IMR-90 (cell line): ENCODE data around the gene RBMS3. TPM values are rescaled to one million over a fixed set of nuclear protein-coding genes. Genes with fewer than 3 reads are reported as not detected.

Source experiments
- ATAC-seq: fragments of 200-7000 bp; cut with Tn5 transposase; 2 replicates; pipeline ENCODE4 v1.9.1; 2020; ENCODE audit warnings: low read depth, mild to moderate bottlenecking, moderate library complexity
- BruUV-seq: library from RNA; stranded (reverse); fragments of 400-500 nt; replicated peaks from 2 replicates; lab custom pipeline; 2021; lab: Mats Ljungman, UMichigan
- CTCF ChIA-PET: fragments of 300-600 bp; formaldehyde crosslinking; extraction: SDS; loops from one replicate; lab custom pipeline; 2021; ENCODE audit warnings: antibody characterized with exemption; lab: Yijun Ruan, JAX
- POLR2A ChIA-PET: fragments of 300-600 bp; sonication (Branson Sonifier 250); formaldehyde crosslinking; loops from one replicate; lab custom pipeline; 2022; ENCODE audit warnings: antibody characterized with exemption; ENCODE audit not compliant: unreplicated experiment; lab: Charles Lee
- DNase-seq: peaks from one replicate; pipeline ENCODE4 v3.0.0; 2013
- H2AFZ ChIP-seq: replicated peaks from 2 replicates; pipeline ENCODE3; 2013; ENCODE audit warnings: low read length, mild to moderate bottlenecking; ENCODE audit not compliant: poor library complexity
- H2AK5ac ChIP-seq: 2 replicates; pipeline ENCODE4 v1.6.1; 2013; ENCODE audit warnings: low read depth, low read length, inconsistent platforms
- H2AK9ac ChIP-seq: replicated peaks from 2 replicates; pipeline ENCODE3; 2013; ENCODE audit warnings: mild to moderate bottlenecking, low read depth, low read length, moderate library complexity; ENCODE audit not compliant: poor library complexity
- H2BK120ac ChIP-seq: 2 replicates; pipeline ENCODE4 v1.6.1; 2013; ENCODE audit warnings: low read depth, low read length, inconsistent platforms
- H2BK15ac ChIP-seq: 3 replicates; pipeline ENCODE4 v1.6.1; 2013; ENCODE audit warnings: low read depth, low read length, inconsistent platforms
- H2BK20ac ChIP-seq: 2 replicates; pipeline ENCODE4 v1.6.1; 2013; ENCODE audit warnings: low read depth, mild to moderate bottlenecking, inconsistent platforms, low read length, moderate library complexity
- H2BK5ac ChIP-seq: 2 replicates; pipeline ENCODE4 v1.6.1; 2013; ENCODE audit warnings: mild to moderate bottlenecking, low read depth, low read length, inconsistent platforms; ENCODE audit not compliant: poor library complexity, severe bottlenecking
- H3K14ac ChIP-seq: replicated peaks from 2 replicates; pipeline ENCODE4 v1.6.1; 2013; ENCODE audit warnings: low read depth, low read length, inconsistent platforms
- H3K18ac ChIP-seq: 2 replicates; pipeline ENCODE4 v1.6.1; 2013; ENCODE audit warnings: low read depth, low read length, control low read depth
- H3K23ac ChIP-seq: 2 replicates; pipeline ENCODE4 v1.6.1; 2013; ENCODE audit warnings: low read depth, low read length, inconsistent platforms
- H3K27ac ChIP-seq: 2 replicates; pipeline ENCODE4 v1.5.1; 2013; ENCODE audit warnings: mild to moderate bottlenecking, control low read depth, low read length; ENCODE audit not compliant: insufficient read depth
- H3K27me3 ChIP-seq: 2 replicates; pipeline ENCODE4 v1.6.1; 2013; ENCODE audit warnings: low read length; ENCODE audit not compliant: control insufficient read depth, insufficient read depth
- H3K36me3 ChIP-seq: 2 replicates; pipeline ENCODE4 v1.6.1; 2013; ENCODE audit warnings: low read length, mixed read lengths; ENCODE audit not compliant: control insufficient read depth, insufficient read depth
- H3K4ac ChIP-seq: 2 replicates; pipeline ENCODE4 v1.6.1; 2013; ENCODE audit warnings: low read depth, low read length, inconsistent platforms
- H3K4me1 ChIP-seq: 2 replicates; pipeline ENCODE4 v1.6.1; 2013; ENCODE audit warnings: low read length, mixed read lengths; ENCODE audit not compliant: control insufficient read depth, insufficient read depth
- H3K4me2 ChIP-seq: 2 replicates; pipeline ENCODE4 v1.6.1; 2013; ENCODE audit warnings: low read depth, mild to moderate bottlenecking, control low read depth, low read length, moderate library complexity
- H3K4me3 ChIP-seq: 2 replicates; pipeline ENCODE4 v1.5.1; 2013; ENCODE audit warnings: low read depth, mild to moderate bottlenecking, control low read depth, low read length, moderate library complexity; ENCODE audit not compliant: insufficient read depth
- H3K56ac ChIP-seq: 2 replicates; pipeline ENCODE4 v1.6.1; 2013; ENCODE audit warnings: low read length, inconsistent platforms; ENCODE audit not compliant: insufficient read depth; ENCODE audit errors: extremely low read depth
- H3K79me1 ChIP-seq, 2 experiments: 2 replicates each; pipeline ENCODE4 v1.6.1; 2013; ENCODE audit warnings: low read length in 2 of 2, inconsistent platforms in 1 of 2, low read depth in 1 of 2
- H3K9ac ChIP-seq: 2 replicates; pipeline ENCODE4 v1.6.1; 2013; ENCODE audit warnings: low read depth, low read length, control low read depth
- H3K9me1 ChIP-seq: 2 replicates; pipeline ENCODE4 v1.6.1; 2013; ENCODE audit warnings: low read length, inconsistent platforms; ENCODE audit not compliant: insufficient read depth
- H3K9me3 ChIP-seq: 2 replicates; pipeline ENCODE4 v1.6.1; 2013; ENCODE audit warnings: low read length; ENCODE audit not compliant: control insufficient read depth, insufficient read depth
- H4K20me1 ChIP-seq: 2 replicates; pipeline ENCODE4 v1.6.1; 2013; ENCODE audit warnings: low read length, inconsistent platforms; ENCODE audit not compliant: insufficient read depth
- H4K5ac ChIP-seq: 2 replicates; pipeline ENCODE4 v1.6.1; 2013; ENCODE audit warnings: mild to moderate bottlenecking, low read depth, low read length, control low read depth
- H4K8ac ChIP-seq, 2 experiments: 2 replicates each; pipeline ENCODE4 v1.6.1; 2013; ENCODE audit warnings: low read depth in 2 of 2, low read length in 2 of 2, control low read depth in 1 of 2, inconsistent platforms in 1 of 2
- H4K91ac ChIP-seq: 2 replicates; pipeline ENCODE4 v1.6.1; 2013; ENCODE audit warnings: low read depth, low read length, inconsistent platforms; ENCODE audit not compliant: insufficient read depth
- BHLHE40 ChIP-seq: fragments of 150-350 bp; IDR thresholded peaks from 2 replicates; pipeline ENCODE4 v1.6.1; 2016; ENCODE audit warnings: mild to moderate bottlenecking, low read depth, low read length
- CHD1 ChIP-seq: IDR thresholded peaks from 2 replicates; pipeline ENCODE4 v1.6.1; 2012; ENCODE audit warnings: low read depth, low read length, improper control_type of control experiment
- CTCF ChIP-seq: conservative IDR thresholded peaks from 2 replicates; pipeline ENCODE4 v1.5.1; 2012; ENCODE audit warnings: mild to moderate bottlenecking, low read depth, low read length, improper control_type of control experiment
- FOS ChIP-seq: fragments of 150-350 bp; IDR thresholded peaks from 2 replicates; pipeline ENCODE4 v1.6.1; 2016; ENCODE audit warnings: low read depth, low read length
- MAFK ChIP-seq: IDR thresholded peaks from 2 replicates; pipeline ENCODE4 v1.6.1; 2012; ENCODE audit warnings: low read depth, low read length, improper control_type of control experiment
- MAZ ChIP-seq: IDR thresholded peaks from 2 replicates; pipeline ENCODE4 v1.6.1; 2012; ENCODE audit warnings: low read depth, mild to moderate bottlenecking, low read length, improper control_type of control experiment, moderate library complexity, borderline replicate concordance
- NFE2L2 ChIP-seq: fragments of 150-350 bp; IDR thresholded peaks from 2 replicates; pipeline ENCODE4 v1.6.1; 2016; ENCODE audit warnings: low read depth, mild to moderate bottlenecking, low read length
- POLR2A ChIP-seq: IDR thresholded peaks from 2 replicates; pipeline ENCODE4 v1.6.1; 2012; ENCODE audit warnings: mild to moderate bottlenecking, low read depth, low read length
- RAD21 ChIP-seq: IDR thresholded peaks from 2 replicates; pipeline ENCODE4 v1.6.1; 2012; ENCODE audit warnings: low read length, improper control_type of control experiment
- RCOR1 ChIP-seq: IDR thresholded peaks from 2 replicates; pipeline ENCODE4 v1.6.1; 2012; ENCODE audit warnings: mild to moderate bottlenecking, low read length, improper control_type of control experiment; ENCODE audit not compliant: insufficient replicate concordance
- RFX5 ChIP-seq: IDR thresholded peaks from 2 replicates; pipeline ENCODE4 v1.8.0; 2012; ENCODE audit warnings: low read depth, mild to moderate bottlenecking, low read length, moderate library complexity
- SMC3 ChIP-seq: fragments of 150-350 bp; IDR thresholded peaks from 2 replicates; pipeline ENCODE4 v1.6.1; 2016; ENCODE audit warnings: low read depth, mild to moderate bottlenecking, antibody characterized with exemption, low read length, moderate library complexity
- USF2 ChIP-seq: fragments of 150-350 bp; IDR thresholded peaks from 2 replicates; pipeline ENCODE4 v1.6.1; 2017; ENCODE audit warnings: mild to moderate bottlenecking, antibody characterized with exemption, low read length, low read depth
- WGBS, 2 experiments: methylation state at CpG; one replicate each; pipeline versions ENCODE4 v1.1.5 to v1.1.7; 2013; ENCODE audit warnings: missing lambda C conversion rate in 2 of 2; ENCODE audit not compliant: insufficient read length in 1 of 2; ENCODE audit errors: extremely low coverage in 2 of 2; 5-methylcytosine and 5-hydroxymethylcytosine counted together
- dilution Hi-C: fragments of 300-500 bp; cut with HindIII; formaldehyde crosslinking; loops from one replicate; pipeline ENCODE4 v1.14.3; 2018; ENCODE audit warnings: low sequenced_read_pairs; ENCODE audit not compliant: unreplicated experiment
- in situ Hi-C: fragments of 300-500 bp; cut with MboI; formaldehyde crosslinking; loops from 3 replicates; pipeline ENCODE4 v1.14.3; 2019; ENCODE audit warnings: low sequenced_read_pairs, inconsistent platforms, mixed read lengths
- intact Hi-C: fragments of 100-400 bp; cut with micrococcal nuclease; formaldehyde crosslinking; loops from 2 replicates; pipeline ENCODE4 v1.10.0; 2022
- polyA plus RNA-seq, 3 experiments: library from polyadenylated mRNA; depleted of rRNA; stranded (reverse); fragments of >200 nt; gene quantifications; 2 replicates each; pipeline ENCODE4 v1.2.3, GENCODE V29; 2012; ENCODE audit warnings: low replicate concordance in 1 of 3
- total RNA-seq: library from RNA; depleted of rRNA; stranded (reverse); fragments of >200 nt; gene quantifications from 2 replicates; pipeline ENCODE4 v1.2.3, GENCODE V29; 2012
- TF ChIP-seq, protein P1 (sequence below): fragments of 150-350 bp; IDR thresholded peaks from 2 replicates; pipeline ENCODE4 v1.6.1; 2016; ENCODE audit warnings: low read depth, mild to moderate bottlenecking, low read length, moderate library complexity, borderline replicate concordance

Gene RBMS3
- total and polyA plus RNA-seq, 2 of the 4 experiments (the other 2 are of a cell fraction): 15.2 to 127 TPM

GRCh38 chr3:29427266-29428103, 146.6 kb downstream of the RBMS3 start:
- H4K91ac ChIP-seq: no peak overlapping the region
- CTCF ChIA-PET: interaction anchor here (0.6 kb wide), 1 partner anchor 10 kb away, joined by 3 read pairs; no protein-coding TSS in a partner anchor
- H3K56ac ChIP-seq: no peak overlapping the region
- 0 out of 2 replicates have a peak overlapping the region, but pooled peaks have one; percentile 11 for H2BK120ac ChIP-seq
- dilution Hi-C loops (no loop called here), intact Hi-C loops (no loop called here), in situ Hi-C loops (no loop called here)
- no peaks in the 10 kb centered on the region for H3K27me3 ChIP-seq
- DNase-seq (no peak), ATAC-seq (no peak)
- H2AK9ac ChIP-seq: no peak overlapping the region
- peaks cover 26 to 63% of the 10 kb centered on the region in 2 experiments for H3K79me1 ChIP-seq
- no peaks in the 10 kb centered on the region for H4K20me1 ChIP-seq
- no peaks in the 10 kb centered on the region; the same call in 1 of the 2 replicates for H3K36me3 ChIP-seq
- no peak overlapping the region for H3K4me2 ChIP-seq
- no peaks in the 10 kb centered on the region for H3K9me3 ChIP-seq
- H2BK5ac ChIP-seq: no peak overlapping the region
- WGBS, 2 experiments: 80% methylated on average over 1 of the region's 7 CpGs; no CpG with 5 or more reads in 1 of the 2 experiments
- no peak overlapping the region for H3K4me3 ChIP-seq
- no peak overlapping the region for H3K23ac ChIP-seq
- no peak overlapping the region for H2AK5ac ChIP-seq
- no peaks in the 10 kb centered on the region; the same call in 1 of the 2 replicates for H3K9me1 ChIP-seq
- no peak overlapping the region for H2AFZ ChIP-seq
- no peak overlapping the region for H3K14ac ChIP-seq
- no peak overlapping the region for H3K9ac ChIP-seq
- H3K18ac ChIP-seq: 0 out of 2 replicates have a peak overlapping the region, but pooled peaks have one; percentile 9
- POLR2A ChIA-PET: no interaction called here
- no peak overlapping the region; the same call in 1 of the 2 replicates for H2BK20ac ChIP-seq
- peaks cover 7% of the 10 kb centered on the region for H3K4me1 ChIP-seq
- H4K5ac ChIP-seq: no peak overlapping the region
- no TSS peak for BruUV-seq
- no peak overlapping the region for H4K8ac ChIP-seq
- no peak overlapping the region for H2BK15ac ChIP-seq
- H3K4ac ChIP-seq: no peak overlapping the region
- H3K27ac ChIP-seq: no peak overlapping the region
- TF ChIP-seq BHLHE40 (no peak), POLR2A (no peak), RFX5 (no peak), MAFK (no peak), CHD1 (no peak), RCOR1 (no peak), MAZ (no peak), FOS (no peak), NFE2L2 (no peak), SMC3 (no peak), CTCF (no peak), USF2 (no peak), RAD21 (no peak)
- TF ChIP-seq, protein P1, sequence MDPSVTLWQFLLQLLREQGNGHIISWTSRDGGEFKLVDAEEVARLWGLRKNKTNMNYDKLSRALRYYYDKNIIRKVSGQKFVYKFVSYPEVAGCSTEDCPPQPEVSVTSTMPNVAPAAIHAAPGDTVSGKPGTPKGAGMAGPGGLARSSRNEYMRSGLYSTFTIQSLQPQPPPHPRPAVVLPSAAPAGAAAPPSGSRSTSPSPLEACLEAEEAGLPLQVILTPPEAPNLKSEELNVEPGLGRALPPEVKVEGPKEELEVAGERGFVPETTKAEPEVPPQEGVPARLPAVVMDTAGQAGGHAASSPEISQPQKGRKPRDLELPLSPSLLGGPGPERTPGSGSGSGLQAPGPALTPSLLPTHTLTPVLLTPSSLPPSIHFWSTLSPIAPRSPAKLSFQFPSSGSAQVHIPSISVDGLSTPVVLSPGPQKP: no peak
